ENCODE measurements around the gene AFAP1.

Gene AFAP1

GRCh38 chr4:7915875-7916242, 23.8 kb downstream of the AFAP1 start:
- DNase-seq (ENCODE audit: low read depth in 2 of 2), result no peak

GRCh38 chr4:7912826-7913225, 26.8 kb downstream of the AFAP1 start:
- no peak for DNase-seq (ENCODE audit: low read depth in 2 of 2)

- no peak for DNase-seq (ENCODE audit: low read depth in 2 of 2)
These were observed 28.6 kb downstream of the AFAP1 start for GRCh38 chr4:7910952-7911578.

GRCh38 chr4:7910263-7910896, 29.3 kb downstream of the AFAP1 start:
- no peak for DNase-seq (ENCODE audit: low read depth in 2 of 2)

- DNase-seq (ENCODE audit: low read depth in 2 of 2), result no peak
These were observed 30.0 kb downstream of the AFAP1 start for GRCh38 chr4:7909463-7910262.

GRCh38 chr4:7908668-7909067, 31.0 kb downstream of the AFAP1 start:
- no peak for DNase-seq (ENCODE audit: low read depth in 2 of 2)

- DNase-seq (ENCODE audit: low read depth in 2 of 2), result no peak
These were observed 32.5 kb downstream of the AFAP1 start for GRCh38 chr4:7907142-7907541.

- DNase-seq (ENCODE audit: low read depth in 2 of 2), result no peak
These were observed 33.4 kb downstream of the AFAP1 start for GRCh38 chr4:7906171-7906701.

- DNase-seq (ENCODE audit: low read depth in 2 of 2), result no peak
These were observed 34.4 kb downstream of the AFAP1 start for GRCh38 chr4:7904952-7905915.

GRCh38 chr4:7903791-7904516, 35.7 kb downstream of the AFAP1 start:
- no peak for DNase-seq (ENCODE audit: low read depth in 2 of 2)

- no peak for DNase-seq (ENCODE audit: low read depth in 2 of 2)
These were observed 36.8 kb downstream of the AFAP1 start for GRCh38 chr4:7902826-7903225.

GRCh38 chr4:7902101-7902553, 37.5 kb downstream of the AFAP1 start:
- no peak for DNase-seq (ENCODE audit: low read depth in 2 of 2)

GRCh38 chr4:7901311-7901885, 38.3 kb downstream of the AFAP1 start:
- DNase-seq (ENCODE audit: low read depth in 2 of 2), result no peak

- DNase-seq (ENCODE audit: low read depth in 2 of 2), result no peak
These were observed 39.2 kb downstream of the AFAP1 start for GRCh38 chr4:7900334-7900909.

- DNase-seq (ENCODE audit: low read depth in 2 of 2), result no peak
These were observed 40.3 kb downstream of the AFAP1 start for GRCh38 chr4:7899184-7899869.

GRCh38 chr4:7898385-7898784, 41.3 kb downstream of the AFAP1 start:
- no peak for DNase-seq (ENCODE audit: low read depth in 2 of 2)

GRCh38 chr4:7897811-7898210, 41.9 kb downstream of the AFAP1 start:
- no peak for DNase-seq (ENCODE audit: low read depth in 2 of 2)

GRCh38 chr4:7894677-7895181, 44.9 kb downstream of the AFAP1 start:
- DNase-seq (ENCODE audit: low read depth in 2 of 2), result no peak

- no peak for DNase-seq (ENCODE audit: low read depth in 2 of 2)
These were observed 45.5 kb downstream of the AFAP1 start for GRCh38 chr4:7894098-7894676.

All from stimulated activated CD8-positive, alpha-beta memory T cell treated with anti-CD3 and anti-CD28 coated beads, Interleukin-15, amount 100 ng/mL, for 48 hours (primary cell).